HG02610 (cell line): ENCODE results near the gene MED25.

Source experiments
- ATAC-seq: cut with Tn5 transposase; IDR thresholded peaks from one replicate; pipeline ENCODE4 v1.9.1; 2021; ENCODE audit warnings: mild to moderate bottlenecking, moderate library complexity; ENCODE audit not compliant: unreplicated experiment

MED25 gene

DNA sequence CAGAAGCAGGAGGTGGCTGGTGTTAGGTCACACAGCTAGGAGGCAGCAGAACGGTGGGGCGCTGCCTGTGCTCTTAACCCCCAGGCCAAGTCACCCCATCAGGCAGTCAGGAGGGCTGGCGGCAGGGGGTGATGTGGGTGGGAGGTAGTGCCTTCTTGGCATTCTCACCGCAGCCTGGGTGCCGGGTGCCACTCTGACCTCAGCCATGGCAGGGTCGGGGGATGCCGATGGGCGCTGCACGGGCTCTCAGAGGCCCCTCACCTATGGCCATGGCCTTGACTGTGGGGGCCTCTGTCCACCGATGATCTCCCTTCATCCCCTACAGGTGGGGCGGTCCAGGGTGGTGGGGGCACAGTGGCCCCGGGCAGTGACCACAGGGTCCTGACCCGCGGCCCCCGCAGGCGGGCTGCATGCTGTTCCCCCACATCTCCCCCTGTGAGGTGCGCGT, 38.5 kb downstream of the MED25 start:
- ATAC-seq: no peak

DNA sequence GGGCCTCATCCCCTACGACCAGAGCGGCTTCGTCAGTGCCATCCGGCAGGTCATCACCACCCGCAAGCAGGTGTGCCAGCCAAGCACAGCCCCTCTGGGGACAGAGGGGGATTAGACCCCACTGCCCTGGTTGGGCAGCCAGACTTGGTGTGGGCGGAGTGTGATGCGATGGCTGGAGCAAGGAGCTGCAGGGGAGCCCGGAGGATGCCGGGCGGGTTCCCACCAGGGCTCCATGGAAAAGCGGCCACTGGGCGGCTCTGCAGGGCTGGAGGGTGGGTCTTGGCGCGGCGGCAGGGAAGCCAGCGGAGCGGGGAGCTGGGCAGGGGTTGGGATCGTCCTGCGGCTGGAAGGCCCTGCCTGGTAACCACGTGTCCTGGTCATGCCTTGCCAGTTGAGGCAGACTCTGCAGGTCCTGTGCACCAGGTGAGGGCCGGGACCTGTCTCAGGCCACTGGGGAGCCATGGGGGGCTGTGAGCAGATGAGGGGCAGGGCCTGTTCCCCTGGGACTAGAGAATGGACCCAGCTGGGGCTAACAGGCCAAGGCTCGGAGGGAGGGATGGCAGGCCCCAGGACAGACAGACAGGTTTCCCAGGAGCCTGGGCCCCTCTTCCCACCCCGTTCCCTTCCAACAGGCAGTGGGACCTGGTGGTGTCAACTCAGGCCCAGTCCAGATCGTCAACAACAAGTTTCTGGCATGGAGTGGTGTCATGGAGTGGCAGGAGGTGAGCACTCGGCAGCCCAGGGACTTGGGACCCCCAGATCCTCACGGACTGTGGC, 39.2 kb downstream of the MED25 start:
- ATAC-seq: no peak

DNA sequence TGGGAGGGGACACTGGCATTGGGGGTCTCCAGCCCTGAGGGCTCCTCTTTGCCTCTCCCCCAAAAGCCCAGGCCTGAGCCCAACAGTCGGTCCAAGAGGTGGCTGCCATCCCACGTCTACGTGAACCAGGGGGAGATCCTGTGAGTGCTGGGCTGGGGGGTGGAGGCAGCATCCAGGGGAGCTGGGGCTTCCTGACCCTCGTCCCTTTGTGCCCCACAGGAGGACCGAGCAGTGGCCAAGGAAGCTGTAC, 39.7 kb downstream of the MED25 start:
- no peak for ATAC-seq

DNA sequence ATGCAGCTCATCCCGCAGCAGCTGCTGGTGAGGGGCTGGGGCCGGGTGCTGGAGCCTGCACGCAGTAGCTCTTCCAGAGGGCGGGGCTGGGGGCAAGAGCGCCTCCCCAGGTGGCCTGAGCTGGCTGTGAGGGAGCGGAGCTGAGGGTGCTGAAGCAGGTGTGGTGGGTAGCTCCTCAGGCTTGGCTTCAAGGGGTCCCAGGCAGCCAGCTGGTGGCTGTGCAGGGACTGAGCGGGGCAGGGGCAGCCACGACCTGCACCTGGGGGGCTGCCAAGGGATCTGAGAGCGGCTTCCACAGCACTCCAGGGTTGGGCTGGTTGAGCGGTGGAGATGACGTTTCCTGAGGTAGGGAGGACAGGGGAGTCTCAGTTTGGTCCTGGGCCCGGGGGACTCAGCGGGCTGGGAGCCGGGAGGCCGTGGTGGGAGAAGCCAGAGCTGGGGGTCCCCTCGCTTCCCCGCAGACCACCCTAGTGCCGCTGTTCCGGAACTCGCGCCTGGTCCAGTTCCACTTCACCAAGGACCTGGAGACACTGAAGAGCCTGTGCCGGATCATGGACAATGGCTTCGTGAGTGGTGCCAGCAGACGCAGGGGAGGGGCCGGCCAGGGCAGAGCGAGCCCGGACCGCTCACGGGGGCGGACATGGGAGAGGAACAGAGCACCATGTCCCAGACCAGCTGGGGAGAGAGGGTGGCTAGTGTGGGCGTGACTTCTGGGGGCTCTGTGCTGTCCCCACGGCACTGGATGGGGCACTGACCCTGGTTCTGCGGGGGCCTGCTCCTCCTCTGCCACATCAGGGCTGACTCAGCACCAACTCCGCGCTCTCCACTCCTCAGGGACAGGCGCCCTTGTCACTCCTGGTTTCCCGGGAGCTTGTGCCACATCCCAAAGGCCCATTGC, 40.2 kb downstream of the MED25 start:
- no peak for ATAC-seq

DNA sequence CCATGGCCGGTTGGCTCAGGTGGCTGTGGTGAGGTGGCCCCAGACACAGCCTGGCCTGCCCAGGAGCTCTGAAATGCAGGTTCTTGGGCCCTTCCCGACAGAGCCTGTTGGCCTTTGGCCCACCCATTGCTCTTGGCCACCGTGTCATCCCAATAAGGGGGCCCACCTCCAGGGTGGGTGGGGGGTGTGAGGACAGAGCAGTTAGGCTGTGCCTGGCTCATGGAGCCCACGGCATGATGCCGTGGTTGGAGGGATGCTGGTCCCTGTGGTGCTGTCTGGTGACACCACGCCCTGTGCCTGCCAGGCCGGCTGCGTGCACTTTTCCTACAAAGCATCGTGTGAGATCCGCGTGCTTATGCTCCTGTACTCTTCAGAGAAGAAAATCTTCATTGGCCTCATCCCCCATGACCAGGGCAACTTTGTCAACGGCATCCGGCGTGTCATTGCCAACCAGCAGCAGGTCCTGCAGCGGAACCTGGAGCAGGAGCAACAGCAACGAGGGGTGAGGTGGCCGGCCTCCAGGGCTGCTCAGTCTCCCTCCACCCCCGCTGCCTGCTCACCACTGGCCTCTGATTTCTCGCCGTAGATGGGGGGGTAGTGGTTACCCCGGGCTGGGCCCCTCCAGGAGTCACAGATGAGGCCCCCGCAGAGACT, 41.7 kb downstream of the MED25 start:
- no peak for ATAC-seq

DNA sequence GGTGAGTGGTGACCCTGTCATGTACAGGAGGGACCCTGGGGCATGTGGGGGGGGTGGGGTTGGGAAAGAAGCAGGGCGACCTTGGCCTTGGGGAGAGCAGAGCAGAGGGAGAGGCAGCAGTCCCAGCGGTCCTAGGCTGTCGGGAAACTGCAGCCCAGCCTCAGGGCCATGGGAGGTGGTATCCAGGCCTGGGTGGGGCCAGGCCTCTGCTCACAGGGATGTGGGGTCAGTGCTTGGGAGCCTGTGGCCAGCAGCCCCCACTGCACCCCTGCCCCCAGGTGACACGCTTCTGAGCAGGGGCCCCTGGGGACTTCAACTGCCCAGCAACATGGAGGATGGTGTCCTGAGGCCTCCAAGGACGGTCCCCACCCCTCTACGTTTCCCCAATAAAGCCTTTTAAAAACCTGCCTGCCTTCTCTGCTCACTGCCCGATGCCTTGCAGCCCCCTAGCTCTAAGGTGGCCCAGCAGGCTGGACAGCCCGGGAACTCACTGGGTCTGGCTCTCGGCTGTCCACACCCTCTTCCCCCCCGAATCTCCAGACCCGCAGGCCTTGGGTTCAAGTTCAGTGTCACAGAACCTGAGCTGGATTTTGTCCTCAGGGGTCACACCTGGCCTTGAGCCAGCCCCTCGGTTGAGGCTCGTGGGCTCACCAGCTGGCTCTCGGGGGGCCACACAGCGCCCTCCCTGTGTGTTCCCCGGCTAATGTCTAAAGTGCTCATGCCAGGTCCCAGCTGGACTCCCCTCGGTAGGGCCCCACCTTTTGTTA, 42.4 kb downstream of the MED25 start:
- ATAC-seq: no peak

DNA sequence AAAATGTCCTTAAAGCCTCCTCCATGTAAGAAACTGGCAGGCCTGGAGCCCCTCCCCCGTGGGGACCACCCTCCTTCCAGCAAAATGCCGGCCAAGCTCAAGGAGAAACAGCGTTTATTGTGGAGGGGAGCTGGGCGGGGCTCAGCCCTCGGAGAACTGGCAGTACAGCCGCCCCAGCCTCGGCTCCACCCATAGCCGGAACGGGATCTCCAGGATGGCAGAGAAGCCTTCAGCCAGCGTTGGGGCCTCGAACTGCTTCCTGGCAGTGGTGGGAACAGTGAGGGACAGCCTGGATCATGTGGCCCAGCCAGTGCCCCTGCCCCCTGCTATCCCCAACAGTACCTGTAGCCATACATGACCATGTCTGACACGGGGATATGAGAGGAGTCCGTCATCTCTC, 43.0 kb downstream of the MED25 start:
- ATAC-seq: no peak

DNA sequence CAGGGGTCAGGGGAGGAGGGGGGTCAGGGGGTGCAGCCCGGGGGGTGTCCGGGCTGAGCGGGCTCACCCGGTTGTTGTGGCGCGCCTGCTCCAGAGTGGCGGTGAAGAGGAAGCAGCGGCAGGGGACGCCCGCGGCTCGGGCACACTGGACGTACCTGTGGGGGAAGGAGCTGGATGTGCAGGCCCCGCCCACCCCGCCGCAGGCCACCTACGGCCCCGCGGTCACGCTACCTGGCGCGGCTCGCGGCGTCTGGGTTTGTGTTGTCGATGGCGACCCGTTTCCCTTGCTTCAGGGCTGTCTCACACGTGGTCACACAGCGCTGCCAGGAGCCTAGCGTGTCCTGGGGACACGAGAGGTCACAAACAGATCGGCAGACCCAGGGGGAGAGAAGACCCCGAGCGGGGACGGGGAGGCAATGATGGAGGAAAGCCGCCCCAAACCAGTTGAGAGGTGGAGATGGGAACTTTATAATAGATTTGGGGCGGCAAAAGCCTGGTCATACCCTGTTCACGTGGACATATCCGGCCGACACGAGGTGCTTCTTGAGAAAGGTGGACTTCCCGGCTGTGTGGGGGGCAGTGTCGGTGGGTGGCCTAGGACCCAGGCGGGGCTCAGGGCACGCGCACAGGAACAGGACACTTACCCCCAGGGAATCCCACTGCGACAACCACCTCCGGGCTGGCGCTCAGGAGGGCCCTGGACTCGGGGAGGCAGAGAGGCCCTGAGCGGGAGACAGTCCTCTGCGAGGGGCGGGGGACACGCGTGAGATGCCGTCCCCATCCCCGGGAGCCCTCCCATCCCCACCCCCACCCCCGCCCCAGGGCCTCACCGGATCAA, 43.7 kb downstream of the MED25 start:
- ATAC-seq: no peak

DNA sequence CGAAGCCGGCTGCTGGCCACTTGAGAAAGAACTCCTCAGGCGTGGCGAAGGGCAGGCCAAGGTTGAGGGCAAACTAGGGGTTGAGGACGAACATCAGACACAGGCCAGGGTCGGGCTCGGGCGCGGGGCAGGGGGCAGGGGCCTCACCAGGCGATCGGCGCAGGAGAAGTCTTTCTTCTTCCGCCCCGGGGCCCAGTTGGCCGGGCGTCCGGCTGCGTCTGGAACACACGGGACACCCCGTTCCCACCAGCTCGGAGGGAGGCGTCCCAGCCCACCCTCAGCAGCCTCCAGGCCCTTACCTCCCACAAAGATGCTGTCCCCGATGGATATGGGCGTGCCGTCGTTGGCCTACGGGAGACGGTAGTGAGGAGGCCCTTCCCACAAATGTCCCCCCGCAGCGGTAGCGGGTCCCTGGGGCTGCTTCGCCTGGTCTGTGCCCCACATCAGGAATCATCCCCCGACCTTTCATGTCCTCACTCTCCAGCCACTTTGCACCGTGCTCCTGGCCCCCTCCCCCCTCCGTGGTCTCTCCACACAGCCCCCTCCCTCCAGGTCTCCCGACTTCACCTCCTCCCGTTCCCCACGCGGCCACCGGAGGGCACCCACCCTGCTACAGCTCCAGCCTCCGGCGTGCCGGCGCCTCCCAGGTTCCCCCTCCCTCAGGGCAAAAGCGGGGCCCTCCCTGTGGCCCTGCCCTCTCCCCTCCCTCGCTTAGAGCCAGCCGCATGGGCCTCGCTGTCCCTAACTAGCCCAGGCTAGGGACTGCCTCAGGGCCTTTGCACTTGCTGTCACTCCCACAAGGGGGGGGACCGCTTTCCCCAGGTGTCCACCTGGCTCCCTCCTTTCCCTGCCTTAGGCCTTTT, 44.5 kb downstream of the MED25 start:
- ATAC-seq: no peak

DNA sequence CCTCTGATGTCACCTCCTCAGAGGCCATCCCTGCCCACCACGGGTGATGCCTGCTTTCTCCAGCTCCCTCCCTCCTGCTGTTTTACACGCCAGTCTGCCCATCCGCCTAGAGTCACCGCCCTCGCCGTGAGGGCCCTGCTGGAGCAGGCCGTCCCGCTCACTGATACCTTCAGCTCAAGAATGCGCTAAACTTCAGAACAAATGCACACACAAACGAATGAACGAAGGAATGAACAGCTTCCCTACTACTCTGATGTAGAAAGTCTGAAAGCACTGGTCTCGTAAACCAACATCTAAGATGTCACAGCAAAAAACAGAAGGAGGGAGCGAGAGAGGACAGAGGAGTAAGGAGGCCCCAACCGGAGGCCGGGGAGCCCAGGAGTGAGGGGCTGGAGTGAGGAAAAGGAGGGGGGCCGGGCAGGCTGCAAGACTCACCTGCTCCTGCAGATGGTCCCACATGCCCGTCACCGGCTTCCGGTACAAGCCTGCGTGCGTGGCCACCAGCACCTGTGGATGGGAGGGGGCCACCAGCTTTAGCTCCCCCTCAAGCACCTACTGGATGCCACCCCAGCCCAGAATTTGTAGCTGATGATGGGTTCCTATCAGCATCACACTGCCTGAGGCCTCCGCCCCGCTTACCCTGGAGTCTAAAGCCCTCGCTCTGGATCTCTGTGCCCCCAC, 45.3 kb downstream of the MED25 start:
- ATAC-seq: no peak

DNA sequence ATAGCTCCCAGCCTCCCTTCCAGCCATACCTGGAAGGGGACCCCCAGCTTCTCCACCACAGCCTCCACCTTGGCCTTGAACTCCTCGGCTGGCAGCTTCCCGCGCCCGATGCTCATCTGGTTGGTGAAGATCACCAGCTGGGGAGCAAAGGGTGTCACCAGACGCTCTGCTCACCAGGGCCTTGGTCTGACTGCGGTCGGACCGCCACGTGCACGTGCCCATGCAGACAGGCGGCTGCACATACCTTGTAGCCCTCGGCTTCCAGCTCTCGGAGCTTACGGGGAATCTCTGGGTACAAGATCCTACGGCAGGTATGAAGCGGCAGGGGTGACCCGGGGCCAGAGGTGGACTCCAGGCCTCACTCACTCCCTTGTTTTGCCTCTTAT, 45.8 kb downstream of the MED25 start:
- ATAC-seq: no peak

DNA sequence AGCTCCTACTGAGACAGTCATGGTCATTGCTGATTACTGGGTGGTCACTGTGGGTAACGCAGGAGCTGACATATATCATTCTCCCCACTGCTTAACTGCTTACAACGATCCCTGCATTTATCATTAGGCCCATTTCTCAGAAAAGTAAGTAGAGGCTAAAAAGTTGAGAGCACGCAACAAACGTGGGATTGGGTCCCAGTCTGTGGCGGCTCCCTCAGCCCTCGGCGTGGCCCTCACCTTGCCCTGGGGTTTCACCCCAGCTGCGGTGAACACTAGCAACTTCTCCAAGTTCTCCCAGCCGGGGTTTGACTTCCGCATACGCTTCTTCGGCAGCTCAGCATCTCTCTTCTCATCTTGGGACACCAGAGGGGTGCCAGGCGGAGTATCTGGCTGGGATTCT, 46.8 kb downstream of the MED25 start:
- no peak for ATAC-seq

DNA sequence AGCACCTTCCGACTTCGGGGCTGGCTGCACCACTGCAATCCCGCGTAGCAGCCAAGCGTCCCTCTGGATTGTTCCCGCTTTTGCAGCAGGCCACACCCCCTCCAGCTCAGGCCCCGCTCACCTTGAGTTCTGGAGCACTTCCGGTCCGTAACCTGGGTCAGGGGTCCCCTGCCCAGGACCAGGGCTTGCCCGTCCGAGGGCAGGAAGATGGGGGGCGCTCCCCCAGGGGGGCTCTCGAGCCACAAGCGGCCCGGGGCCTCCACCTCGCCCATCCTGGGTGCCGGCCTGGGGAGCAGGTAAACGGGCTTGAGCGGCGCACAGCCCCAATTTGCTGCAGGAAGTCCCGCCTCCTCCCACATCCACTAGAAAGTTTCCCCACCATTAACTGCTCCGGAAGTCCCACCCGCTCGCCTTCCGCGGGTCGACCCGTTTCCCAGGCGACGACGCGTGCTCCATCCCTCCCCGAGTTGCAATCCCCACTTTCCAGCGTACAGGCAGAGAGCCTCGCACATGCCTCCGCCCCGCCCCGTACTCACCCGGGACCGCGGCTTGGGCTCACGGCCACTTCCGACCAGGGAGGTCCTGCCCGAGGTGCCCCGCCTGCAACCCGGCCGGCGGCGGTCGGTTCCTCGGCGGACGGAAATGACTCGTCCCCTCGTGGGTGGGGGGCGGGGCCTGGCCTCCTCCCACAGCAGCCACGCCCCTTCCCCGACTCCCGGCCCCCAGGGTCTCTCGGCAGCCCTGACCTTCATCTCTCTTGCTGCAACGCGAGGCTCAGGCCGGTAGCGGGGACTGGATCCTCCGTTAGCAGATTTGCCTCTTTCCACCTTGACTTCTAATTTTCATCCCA, 49.1 kb downstream of the MED25 start, which contains the start of gene PNKP:
PNKP (minus strand) TSS at position 644 of the 850 bp plus-strand sequence; CDS start at position 272, 372 bp downstream.
- peak; percentile 35 for ATAC-seq

DNA sequence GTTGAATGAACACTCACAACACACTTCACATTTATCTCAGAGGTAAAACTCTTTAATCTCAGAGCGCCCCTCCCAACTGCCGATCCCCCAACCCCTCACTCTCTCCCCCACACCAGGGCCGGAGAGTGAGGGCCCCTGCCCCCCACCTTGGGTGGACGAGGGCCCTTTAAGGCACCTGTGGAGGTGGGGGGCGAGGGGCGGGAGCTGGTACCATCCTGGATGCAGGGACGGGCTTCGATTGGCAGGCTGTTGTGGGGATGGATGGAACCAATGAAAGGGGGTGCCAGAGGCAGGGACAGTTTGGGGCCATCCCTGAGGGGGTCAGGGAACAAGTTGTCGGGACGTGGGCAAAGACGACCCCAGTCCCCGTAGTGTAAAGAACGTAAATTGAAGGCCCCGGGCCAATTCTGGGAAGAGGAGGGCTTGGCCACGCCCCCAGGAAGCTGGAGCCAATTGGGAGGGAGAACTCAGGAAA, 51.0 kb downstream of the MED25 start:
- ATAC-seq: peak; percentile 11

DNA sequence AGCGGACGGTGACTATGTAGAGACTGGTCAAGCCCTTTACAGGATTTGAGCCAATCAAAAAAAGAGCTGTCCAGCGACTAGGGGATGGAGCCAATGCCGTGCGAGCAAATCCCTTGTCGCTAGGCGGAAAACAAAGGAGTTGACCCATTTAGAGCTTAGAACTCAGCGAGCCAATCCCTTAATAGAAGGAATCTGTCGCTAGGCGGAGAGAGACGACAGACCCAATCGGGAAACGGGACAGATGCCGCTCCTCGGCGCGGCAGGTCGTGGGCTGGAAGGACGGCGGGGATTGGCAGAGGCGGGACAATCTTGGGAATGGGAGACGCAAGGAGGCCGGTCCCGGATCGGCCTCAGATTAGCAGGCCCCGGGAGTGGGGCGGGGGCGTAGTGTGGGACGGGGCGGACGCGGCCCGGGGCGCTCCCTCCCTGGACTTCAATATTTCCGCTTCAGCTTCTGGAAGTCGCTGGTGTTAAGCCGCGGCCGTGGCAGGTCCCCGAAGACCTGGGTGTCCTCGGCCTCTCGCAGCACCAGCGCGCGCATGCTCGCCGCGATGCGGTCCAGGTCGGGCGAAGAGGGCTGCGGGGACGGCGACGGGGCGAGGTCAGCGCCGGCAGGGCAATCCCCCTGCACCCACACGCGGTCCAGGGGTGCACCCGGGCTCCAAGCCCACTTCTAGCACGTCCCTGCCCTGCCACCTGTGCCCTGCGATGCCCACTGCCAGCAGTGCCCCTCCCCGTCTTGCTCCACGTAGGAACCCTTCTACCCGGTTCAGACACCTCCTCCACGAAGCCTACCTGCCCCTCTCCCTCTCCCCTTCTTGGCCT, 51.6 kb downstream of the MED25 start:
- peak; percentile 75 for ATAC-seq

DNA sequence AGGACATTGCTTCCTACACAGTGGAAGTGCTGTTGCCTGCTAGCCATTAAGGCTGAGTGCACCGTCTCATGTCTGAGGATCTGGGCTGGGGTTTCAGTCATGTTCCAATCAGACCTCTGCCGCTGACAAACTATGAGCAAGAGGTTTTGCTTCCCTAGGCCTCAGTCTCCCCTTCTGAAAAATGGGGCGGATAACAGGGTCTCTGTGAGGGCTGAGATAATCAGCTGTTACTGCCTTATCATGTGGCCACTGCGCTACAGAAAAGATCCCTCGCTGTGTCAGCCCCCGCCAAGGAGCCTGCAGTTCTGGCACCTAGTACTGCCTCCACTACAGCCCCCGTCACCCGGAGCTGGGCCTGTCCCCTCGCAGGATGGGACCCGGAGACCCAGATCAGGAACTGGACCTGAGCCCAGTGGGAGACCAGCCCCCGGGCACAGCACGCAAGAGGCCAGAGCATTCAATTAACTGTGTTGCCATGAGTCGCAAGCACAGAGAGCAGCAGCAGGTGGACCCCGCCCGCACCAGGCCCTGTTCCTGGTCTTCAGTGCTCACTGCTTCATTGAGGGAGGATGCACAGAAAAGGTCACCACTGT, 52.3 kb downstream of the MED25 start:
- no peak for ATAC-seq
